NT2/D1 (cell line): Measurements from ENCODE around the gene PANK4.

Source experiments
- DNase-seq: peaks from one replicate; pipeline ENCODE4 v3.0.0-alpha.2; 2011; ENCODE audit warnings: low read depth, low spot score
- H3K27me3 ChIP-seq: 2 replicates; pipeline ENCODE4 v1.6.0; 2011; ENCODE audit warnings: mild to moderate bottlenecking; ENCODE audit not compliant: insufficient read length, insufficient read depth
- H3K36me3 ChIP-seq: 2 replicates; pipeline ENCODE4 v1.6.1; 2011; ENCODE audit warnings: mild to moderate bottlenecking, low read length, mixed read lengths; ENCODE audit not compliant: insufficient read depth, insufficient read length
- H3K4me1 ChIP-seq: 2 replicates; pipeline ENCODE4 v1.5.1; 2011; ENCODE audit not compliant: insufficient read depth, insufficient read length
- H3K4me3 ChIP-seq: 2 replicates; pipeline ENCODE4 v1.5.1; 2011; ENCODE audit warnings: low read depth; ENCODE audit not compliant: insufficient read length
- H3K9ac ChIP-seq: 2 replicates; pipeline ENCODE4 v1.6.0; 2011; ENCODE audit warnings: low read depth; ENCODE audit not compliant: insufficient read length
- H3K9me3 ChIP-seq: 2 replicates; pipeline ENCODE4 v1.5.1; 2011; ENCODE audit warnings: mild to moderate bottlenecking, low read length; ENCODE audit not compliant: insufficient read depth
- SUZ12 ChIP-seq: IDR thresholded peaks from 2 replicates; pipeline ENCODE4 v1.6.1; 2011; ENCODE audit not compliant: insufficient read length, insufficient read depth; ENCODE audit errors: extremely low read depth
- YY1 ChIP-seq: IDR thresholded peaks from 2 replicates; pipeline ENCODE4 v1.6.1; 2011; ENCODE audit not compliant: insufficient read length, insufficient read depth
- ZNF274 ChIP-seq: IDR thresholded peaks from 2 replicates; pipeline ENCODE4 v1.6.1; 2011; ENCODE audit warnings: mild to moderate bottlenecking, low read depth, low read length

The PANK4 gene

DNA sequence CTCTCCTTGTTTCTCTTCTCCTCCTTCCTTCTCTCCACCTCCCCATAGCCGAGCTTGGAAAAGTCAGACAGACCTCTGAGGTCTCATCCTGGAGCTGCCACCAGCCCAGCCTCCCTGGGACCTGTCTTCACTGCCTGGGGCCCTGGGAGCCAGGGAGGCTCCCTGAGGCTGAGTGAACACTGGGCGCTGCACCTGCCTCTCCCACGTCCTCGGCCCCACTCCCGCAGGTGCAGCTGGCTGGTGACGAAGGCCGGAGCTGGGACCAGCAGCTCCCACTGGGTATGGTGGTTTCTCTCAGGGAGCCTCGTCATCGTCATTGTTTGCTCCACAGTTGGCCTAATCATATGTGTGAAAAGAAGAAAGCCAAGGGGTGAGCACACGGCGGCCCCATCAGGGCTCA, 35.0 kb upstream of the PANK4 start:
- H3K27me3 ChIP-seq = no peaks in the 10 kb centered on the region
- TF ChIP-seq YY1 = no peak
- TF ChIP-seq SUZ12 = no peak
- TF ChIP-seq ZNF274 = no peak
- H3K36me3 ChIP-seq = no peaks in the 10 kb centered on the region
- no peaks in the 10 kb centered on the region for H3K9me3 ChIP-seq
- H3K9ac ChIP-seq = no peak overlapping the region
- no peak for DNase-seq
- H3K4me1 ChIP-seq = peaks cover 5% of the 10 kb centered on the region
- no peak overlapping the region for H3K4me3 ChIP-seq

DNA sequence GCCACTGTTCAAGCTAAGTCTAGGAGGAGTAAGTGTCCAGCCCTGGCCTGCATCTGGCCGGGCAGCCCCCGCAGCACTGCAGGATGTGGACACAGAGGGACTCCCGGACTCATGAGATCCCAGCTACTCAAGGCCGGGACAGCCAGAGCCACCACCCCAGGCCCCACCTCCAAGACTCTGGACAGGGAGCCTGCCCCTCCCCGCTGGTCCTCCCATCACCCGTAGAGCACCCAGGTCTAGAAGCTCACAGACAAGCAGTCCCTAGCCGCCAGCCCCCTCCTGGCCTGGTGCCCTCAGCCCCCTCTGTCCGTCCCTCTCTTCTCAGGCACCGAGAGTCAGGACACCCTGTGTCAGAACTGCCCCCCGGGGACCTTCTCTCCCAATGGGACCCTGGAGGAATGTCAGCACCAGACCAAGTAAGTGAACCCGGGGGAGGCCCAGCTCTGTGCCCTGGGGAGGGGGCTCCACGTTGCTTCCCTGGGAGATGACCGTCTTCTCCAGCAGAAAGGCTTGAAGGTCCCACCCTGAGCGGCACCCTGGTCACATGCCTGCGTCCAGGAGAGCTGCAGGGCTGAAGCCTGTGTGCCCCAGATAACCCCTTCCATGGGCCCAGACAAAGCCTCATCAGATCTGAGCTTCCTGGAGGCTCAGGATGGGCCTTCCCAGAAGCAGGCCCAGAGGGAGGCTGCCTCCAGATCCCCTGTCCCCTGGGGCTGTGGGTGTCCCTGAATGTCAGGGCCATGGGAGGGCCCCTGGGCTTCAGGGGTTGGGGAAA, 34.1 kb upstream of the PANK4 start:
- TF ChIP-seq YY1 (no peak), ZNF274 (no peak), SUZ12 (no peak)
- Histone ChIP-seq H3K4me3 (no peak overlapping the region), H3K9ac (no peak overlapping the region), H3K36me3 (no peaks in the 10 kb centered on the region), H3K4me1 (peaks cover 6% of the 10 kb centered on the region), H3K27me3 (no peaks in the 10 kb centered on the region), H3K9me3 (no peaks in the 10 kb centered on the region)
- no peak for DNase-seq

DNA sequence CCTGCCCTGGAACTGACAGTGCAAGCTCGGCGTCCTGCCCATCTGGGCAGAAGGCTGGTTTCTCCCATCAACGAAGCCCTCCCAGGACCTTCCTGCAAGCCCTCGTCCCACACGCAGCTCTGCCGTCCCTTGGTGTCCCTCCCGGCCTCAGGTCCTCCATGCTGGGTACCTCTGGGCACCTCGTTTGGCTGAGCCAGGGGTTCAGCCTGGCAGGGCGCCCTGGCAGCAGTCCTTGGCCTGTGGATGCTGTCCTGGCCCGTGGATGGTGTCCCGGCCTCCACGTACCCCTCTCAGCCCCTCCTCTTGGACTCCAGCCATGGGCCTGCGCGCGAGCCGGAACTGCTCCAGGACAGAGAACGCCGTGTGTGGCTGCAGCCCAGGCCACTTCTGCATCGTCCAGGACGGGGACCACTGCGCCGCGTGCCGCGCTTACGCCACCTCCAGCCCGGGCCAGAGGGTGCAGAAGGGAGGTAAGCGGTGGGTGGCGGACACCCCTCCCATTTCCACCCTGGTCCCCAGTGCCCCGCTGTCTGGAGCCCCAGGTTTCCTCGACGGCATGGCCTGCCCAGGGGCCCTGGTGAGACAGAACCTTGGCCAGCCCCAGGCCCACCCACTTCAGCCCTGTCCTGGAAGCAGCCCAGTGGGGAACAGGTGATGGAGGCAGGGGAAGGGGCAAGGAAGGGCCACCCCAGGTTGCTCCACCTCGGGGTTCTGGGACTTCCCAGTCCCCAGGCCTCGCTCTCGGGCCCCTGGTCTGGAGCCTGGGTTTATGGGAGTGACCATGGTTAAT, 33.3 kb upstream of the PANK4 start:
- DNase-seq = no peak
- TF ChIP-seq ZNF274 (no peak), YY1 (no peak), SUZ12 (no peak)
- Histone ChIP-seq H3K27me3 (no peaks in the 10 kb centered on the region), H3K4me3 (no peak overlapping the region), H3K36me3 (no peaks in the 10 kb centered on the region), H3K9me3 (no peaks in the 10 kb centered on the region), H3K9ac (no peak overlapping the region), H3K4me1 (peaks cover 2% of the 10 kb centered on the region)

DNA sequence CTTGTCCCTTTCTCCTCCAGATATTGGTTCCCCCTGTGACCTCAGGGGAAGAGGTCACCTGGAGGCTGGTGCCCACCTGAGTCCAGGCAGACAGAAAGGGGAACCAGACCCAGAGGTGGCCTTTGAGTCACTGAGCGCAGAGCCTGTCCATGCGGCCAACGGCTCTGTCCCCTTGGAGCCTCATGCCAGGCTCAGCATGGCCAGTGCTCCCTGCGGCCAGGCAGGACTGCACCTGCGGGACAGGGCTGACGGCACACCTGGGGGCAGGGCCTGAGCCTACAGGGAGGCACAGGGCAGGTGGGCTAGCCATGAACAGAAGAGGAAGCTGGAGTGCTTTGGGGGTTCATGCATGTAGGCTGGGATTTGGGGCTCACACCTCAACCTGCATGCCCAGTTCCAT, 32.5 kb upstream of the PANK4 start:
- H3K9ac ChIP-seq = no peak overlapping the region
- peaks cover 2% of the 10 kb centered on the region for H3K4me1 ChIP-seq
- no peaks in the 10 kb centered on the region for H3K9me3 ChIP-seq
- H3K27me3 ChIP-seq = no peaks in the 10 kb centered on the region
- H3K4me3 ChIP-seq = no peak overlapping the region
- TF ChIP-seq SUZ12 (no peak), ZNF274 (no peak), YY1 (no peak)
- no peak for DNase-seq
- H3K36me3 ChIP-seq = no peaks in the 10 kb centered on the region

DNA sequence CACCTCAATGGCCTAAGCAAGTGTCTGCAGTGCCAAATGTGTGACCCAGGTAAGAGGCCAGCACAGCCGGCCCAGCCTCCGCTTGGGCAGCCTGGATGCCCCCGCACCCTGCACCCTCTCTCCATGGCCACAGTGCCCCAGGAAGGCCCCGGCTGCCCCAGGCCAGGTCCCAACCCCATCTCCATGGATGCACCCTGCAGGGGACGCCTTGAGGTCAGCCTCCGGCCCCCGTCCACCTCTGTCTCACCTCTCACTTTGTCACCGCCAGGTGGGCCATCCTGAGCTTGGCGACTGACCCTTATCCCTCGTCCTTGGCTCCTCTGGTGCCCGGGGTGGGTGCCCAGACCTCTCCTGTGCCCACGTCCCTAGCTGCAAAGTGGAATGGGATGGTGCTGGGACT, 32.0 kb upstream of the PANK4 start:
- no peaks in the 10 kb centered on the region for H3K36me3 ChIP-seq
- no peak for DNase-seq
- no peaks in the 10 kb centered on the region for H3K27me3 ChIP-seq
- H3K4me1 ChIP-seq = peaks cover 2% of the 10 kb centered on the region
- H3K9ac ChIP-seq = no peak overlapping the region
- H3K4me3 ChIP-seq = no peak overlapping the region
- H3K9me3 ChIP-seq = no peaks in the 10 kb centered on the region
- TF ChIP-seq YY1 (no peak), ZNF274 (no peak), SUZ12 (no peak)

DNA sequence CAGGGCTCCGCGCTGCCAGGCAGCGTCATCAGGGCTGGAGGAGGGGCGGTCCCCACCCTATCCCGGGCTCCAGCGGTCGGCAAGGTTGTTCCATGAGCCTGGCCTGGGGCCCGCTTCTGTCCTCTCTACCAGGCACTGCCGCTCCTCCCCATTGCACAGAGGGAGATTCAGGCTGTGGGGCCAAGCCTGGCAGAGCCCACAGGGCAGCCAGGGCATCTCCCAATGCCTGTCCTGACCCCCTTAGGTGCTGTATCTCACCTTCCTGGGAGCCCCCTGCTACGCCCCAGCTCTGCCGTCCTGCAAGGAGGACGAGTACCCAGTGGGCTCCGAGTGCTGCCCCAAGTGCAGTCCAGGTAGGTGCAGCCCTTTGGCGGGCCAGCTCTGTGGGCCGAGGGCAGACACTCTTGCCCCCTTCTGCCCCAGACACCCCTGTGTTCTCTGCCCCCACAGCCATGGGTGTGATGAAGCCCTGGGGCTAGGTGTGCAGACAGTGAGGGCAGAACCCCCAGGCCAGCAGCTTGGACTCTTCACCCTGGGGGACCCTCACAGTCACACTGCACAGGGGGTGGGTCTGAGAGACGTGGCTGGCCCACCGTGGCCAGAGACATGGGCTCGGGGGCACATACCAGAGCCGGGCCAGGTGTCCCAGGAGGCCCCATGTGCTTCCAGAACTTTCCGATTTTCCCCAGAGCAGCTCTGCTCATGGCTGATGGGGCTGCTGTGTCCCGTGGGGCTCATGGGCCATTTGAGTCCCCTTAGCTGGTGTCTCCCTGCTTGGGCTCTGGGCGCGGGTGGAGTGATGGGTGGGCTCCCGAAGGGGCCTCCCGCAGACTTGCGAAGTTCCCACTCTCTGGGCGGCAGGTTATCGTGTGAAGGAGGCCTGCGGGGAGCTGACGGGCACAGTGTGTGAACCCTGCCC, 31.3 kb upstream of the PANK4 start:
- TF ChIP-seq SUZ12 (no peak), YY1 (no peak), ZNF274 (no peak)
- Histone ChIP-seq H3K9ac (no peak overlapping the region), H3K4me3 (no peak overlapping the region), H3K27me3 (no peaks in the 10 kb centered on the region), H3K36me3 (no peaks in the 10 kb centered on the region), H3K4me1 (peaks cover 2% of the 10 kb centered on the region), H3K9me3 (no peaks in the 10 kb centered on the region)
- DNase-seq = no peak

DNA sequence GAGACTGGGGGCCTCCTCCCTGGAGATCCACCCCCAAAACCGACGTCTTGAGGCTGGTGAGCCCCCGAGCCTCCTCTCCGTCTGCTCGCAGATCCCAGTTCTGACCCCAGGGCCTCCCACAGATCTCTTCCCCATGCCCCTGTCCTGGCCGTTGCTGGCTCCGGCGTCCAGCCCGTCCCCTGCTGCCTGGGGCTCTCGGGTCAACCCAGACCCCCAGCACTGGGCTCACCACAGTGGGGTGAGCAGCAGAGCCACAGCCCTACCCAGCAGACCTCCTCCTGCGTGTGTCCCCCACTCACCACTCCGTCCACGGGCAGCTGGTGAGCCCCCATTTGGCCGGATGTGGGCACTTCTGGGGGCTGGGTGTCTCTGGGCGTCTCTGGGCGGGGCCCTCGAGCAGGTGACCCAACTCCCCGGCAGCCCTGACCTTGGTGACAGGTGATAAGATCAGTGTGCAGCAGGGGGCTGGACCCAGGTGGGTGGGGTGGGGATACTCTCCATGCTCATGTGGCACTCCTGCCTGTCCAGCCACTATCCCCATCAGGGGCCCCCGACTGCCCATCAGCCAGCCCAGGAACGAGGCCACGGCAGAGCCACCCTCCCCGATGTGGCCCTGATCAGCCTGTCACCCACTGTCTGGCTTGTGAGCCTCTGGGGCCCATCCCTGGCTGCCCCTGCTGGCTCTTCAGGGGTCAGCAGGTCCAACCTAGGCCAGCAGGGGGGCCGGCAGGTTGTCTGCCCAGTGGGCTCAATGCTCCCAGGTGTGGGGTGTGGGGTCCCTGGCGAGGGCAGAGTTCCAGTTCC, 30.5 kb upstream of the PANK4 start:
- H3K4me1 ChIP-seq = peaks cover 2% of the 10 kb centered on the region
- no peak for DNase-seq
- H3K4me3 ChIP-seq = no peak overlapping the region
- no peaks in the 10 kb centered on the region for H3K27me3 ChIP-seq
- TF ChIP-seq YY1 (no peak), ZNF274 (no peak), SUZ12 (no peak)
- no peaks in the 10 kb centered on the region for H3K36me3 ChIP-seq
- H3K9me3 ChIP-seq = no peaks in the 10 kb centered on the region
- peak overlapping the region; percentile 61 for H3K9ac ChIP-seq
